Thyroid gland (tissue), 4 donors: ENCODE data around the gene PIM3.

Source experiments
- CTCF ChIP-seq, 6 experiments: fragments of 200-600 bp in 3 of 6; fragments of 450-650 bp in 3 of 6; sonication (generic) in 3 of 6; IDR thresholded peaks; one replicate each; pipeline ENCODE4 v1.5.1; 2016 to 2019; ENCODE audit warnings: antibody characterized with exemption in 6 of 6, mild to moderate bottlenecking in 2 of 6, inconsistent platforms in 1 of 6, moderate library complexity in 1 of 6
- POLR2A ChIP-seq, 2 donors: fragments of 450-650 bp; IDR thresholded peaks; one replicate each; pipeline ENCODE4 v1.6.1; 2017; ENCODE audit warnings: antibody characterized with exemption in 2 of 2, mild to moderate bottlenecking in 2 of 2, moderate library complexity in 1 of 2

GRCh38 chr22:49920859-49921258 lies 39.7 kb upstream of the PIM3 start:
- TF ChIP-seq CTCF (IDR thresholded peaks at IDR 0.05) = no peak
- TF ChIP-seq POLR2A (IDR thresholded peaks at IDR 0.05) = no peak
